Renal cortical epithelial cell (primary cell): Measurements from ENCODE around the gene RASAL2. TPM values are rescaled to one million over a fixed set of nuclear protein-coding genes. Genes with fewer than 3 reads are reported as not detected.
A peak's percentile ranks its signal among the peaks of the same experiment; 100 is the strongest.
"Not testable (repeated sequence)": the region's sequence is repeated elsewhere in the genome, so short reads cannot be mapped to it uniquely, and the experiment has no call there.

Source experiments
- DNase-seq: peaks from one replicate; pipeline ENCODE4 v3.0.0-alpha.2; 2011; ENCODE audit warnings: low read depth
- total RNA-seq: library from RNA; depleted of rRNA; stranded (reverse); fragments of >200 nt; gene quantifications from 2 replicates; pipeline ENCODE4 v1.2.3, GENCODE V29; 2014

Gene RASAL2
- total RNA-seq, 1 donor from 2014 or later = 28.6 TPM

GRCh38 chr1:178388418-178389145, 294.7 kb downstream of the RASAL2 start:
- no peak for DNase-seq

GRCh38 chr1:178389441-178389840, 295.5 kb downstream of the RASAL2 start:
- DNase-seq = no peak

GRCh38 chr1:178390280-178390679, 296.4 kb downstream of the RASAL2 start:
- DNase-seq = not testable (repeated sequence)

- DNase-seq = no peak
Measured at GRCh38 chr1:178393370-178393769, 299.5 kb downstream of the RASAL2 start.

GRCh38 chr1:178396789-178397188, 302.9 kb downstream of the RASAL2 start:
- no peak for DNase-seq

GRCh38 chr1:178397678-178398077, 303.8 kb downstream of the RASAL2 start:
- no peak for DNase-seq

- no peak for DNase-seq
Measured at GRCh38 chr1:178399177-178399728, 305.3 kb downstream of the RASAL2 start.

- no peak for DNase-seq
Measured at GRCh38 chr1:178405137-178405536, 311.2 kb downstream of the RASAL2 start.

GRCh38 chr1:178407215-178407614, 313.3 kb downstream of the RASAL2 start:
- DNase-seq = no peak

GRCh38 chr1:178407655-178408054, 313.8 kb downstream of the RASAL2 start:
- no peak for DNase-seq

- peak; percentile 26 for DNase-seq
Measured at GRCh38 chr1:178408871-178409270, 315.0 kb downstream of the RASAL2 start.

- DNase-seq = peak; percentile 75
Measured at GRCh38 chr1:178409541-178409940, 315.6 kb downstream of the RASAL2 start.

GRCh38 chr1:178411756-178412399, 318.0 kb downstream of the RASAL2 start:
- no peak for DNase-seq

GRCh38 chr1:178412400-178412770, 318.5 kb downstream of the RASAL2 start:
- no peak for DNase-seq

- DNase-seq = peak; percentile 95
Measured at GRCh38 chr1:178417858-178418257, 324.0 kb downstream of the RASAL2 start.

- no peak for DNase-seq
Measured at GRCh38 chr1:178418284-178418955, 324.5 kb downstream of the RASAL2 start.

- no peak for DNase-seq
Measured at GRCh38 chr1:178434360-178434759, 340.5 kb downstream of the RASAL2 start.

GRCh38 chr1:178434899-178435435, 341.1 kb downstream of the RASAL2 start:
- peak; percentile 41 for DNase-seq

- DNase-seq = no peak
Measured at GRCh38 chr1:178436899-178437298, 343.0 kb downstream of the RASAL2 start.

GRCh38 chr1:178438432-178438831, 344.5 kb downstream of the RASAL2 start:
- DNase-seq = peak; percentile 10

GRCh38 chr1:178442925-178443324, 349.0 kb downstream of the RASAL2 start:
- DNase-seq = no peak

- DNase-seq = no peak
Measured at GRCh38 chr1:178450871-178451270, 357.0 kb downstream of the RASAL2 start.
